Hematopoietic multipotent progenitor cell treated with erythropoietin and hydrocortisone succinate and interleukin-3 and kit ligand, for 6 days (in vitro differentiated cells): Measurements from ENCODE around the gene CYB561D1.

Source experiments
- DNase-seq: peaks from one replicate; pipeline ENCODE4 v3.0.0-alpha.2; 2015

CYB561D1 gene

DNA sequence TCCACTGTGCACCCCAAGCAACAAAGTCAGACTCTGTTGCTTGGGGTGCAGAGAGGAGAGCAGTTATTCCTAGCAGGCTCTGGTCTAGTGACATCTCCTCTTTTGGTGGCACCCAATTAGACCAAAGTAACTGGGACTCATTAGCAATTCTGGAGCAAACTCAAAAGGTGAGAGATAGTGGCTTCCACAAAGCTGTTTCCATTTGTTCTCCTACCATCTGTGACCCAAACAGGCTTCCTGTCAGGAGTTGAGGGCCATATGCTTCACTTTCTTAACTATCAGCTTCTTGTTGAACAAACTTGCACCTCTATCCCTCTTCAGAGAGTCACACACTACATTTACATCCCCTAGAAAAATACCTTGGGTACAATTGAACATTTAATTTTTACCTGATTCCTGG is 11.7 kb upstream of the CYB561D1 start:
- no peak for DNase-seq

GRCh38 chr1:109482791-109483671 is 10.9 kb upstream of the CYB561D1 start:
- DNase-seq, result peak; percentile 22

- peak; percentile 95 for DNase-seq
Measured at GRCh38 chr1:109483672-109484518, 10.0 kb upstream of the CYB561D1 start, which contains the start of gene ATXN7L2. TSS of gene ATXN7L2 (plus strand) at chr1:109483905. CDS start at chr1:109483954, 49 bp downstream.

GRCh38 chr1:109484519-109484975 is 9.3 kb upstream of the CYB561D1 start:
- DNase-seq, result no peak

DNA sequence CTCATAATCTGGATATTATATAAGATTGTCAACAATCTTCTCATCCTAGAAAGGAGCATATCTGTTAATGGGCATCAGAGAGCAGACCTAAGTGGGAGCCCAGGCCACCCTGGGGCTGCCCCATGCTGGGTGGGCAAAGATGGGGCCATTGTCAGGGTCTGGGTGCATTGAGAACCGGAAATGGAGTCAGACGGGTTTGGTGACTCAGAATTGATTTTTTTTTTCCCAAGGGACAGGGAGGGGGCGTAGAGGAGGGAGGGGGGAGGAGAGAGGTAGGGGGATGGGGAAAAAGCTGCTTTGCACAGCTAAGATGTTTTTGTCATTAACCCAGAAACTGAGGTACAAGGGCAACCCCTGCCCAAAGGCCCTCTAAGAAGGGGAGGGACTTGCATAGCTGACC is 8.9 kb upstream of the CYB561D1 start:
- DNase-seq, result no peak

DNA sequence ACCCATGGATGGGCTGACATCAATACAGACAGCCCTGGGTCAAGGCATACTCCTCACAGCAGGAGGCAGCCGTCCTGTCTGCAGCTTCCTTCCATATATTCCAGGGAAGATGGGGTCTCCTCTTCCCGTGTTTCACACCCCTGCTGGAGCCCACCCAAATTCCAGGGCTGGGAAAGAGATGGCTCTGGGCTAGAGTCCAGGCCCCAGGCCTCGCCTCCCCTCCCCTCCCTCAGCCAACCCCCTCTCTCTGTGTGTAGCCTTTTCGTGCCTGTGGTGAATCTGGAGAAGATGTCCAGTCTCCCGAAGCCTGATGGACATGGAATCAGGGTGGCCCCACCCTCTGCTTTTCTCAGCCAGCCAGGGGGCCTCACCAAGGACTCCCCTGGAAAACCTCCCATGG is 6.6 kb upstream of the CYB561D1 start:
- no peak for DNase-seq

GRCh38 chr1:109488201-109488600 is 5.7 kb upstream of the CYB561D1 start:
- no peak for DNase-seq

GRCh38 chr1:109488696-109489095 is 5.2 kb upstream of the CYB561D1 start:
- DNase-seq, result no peak

DNA sequence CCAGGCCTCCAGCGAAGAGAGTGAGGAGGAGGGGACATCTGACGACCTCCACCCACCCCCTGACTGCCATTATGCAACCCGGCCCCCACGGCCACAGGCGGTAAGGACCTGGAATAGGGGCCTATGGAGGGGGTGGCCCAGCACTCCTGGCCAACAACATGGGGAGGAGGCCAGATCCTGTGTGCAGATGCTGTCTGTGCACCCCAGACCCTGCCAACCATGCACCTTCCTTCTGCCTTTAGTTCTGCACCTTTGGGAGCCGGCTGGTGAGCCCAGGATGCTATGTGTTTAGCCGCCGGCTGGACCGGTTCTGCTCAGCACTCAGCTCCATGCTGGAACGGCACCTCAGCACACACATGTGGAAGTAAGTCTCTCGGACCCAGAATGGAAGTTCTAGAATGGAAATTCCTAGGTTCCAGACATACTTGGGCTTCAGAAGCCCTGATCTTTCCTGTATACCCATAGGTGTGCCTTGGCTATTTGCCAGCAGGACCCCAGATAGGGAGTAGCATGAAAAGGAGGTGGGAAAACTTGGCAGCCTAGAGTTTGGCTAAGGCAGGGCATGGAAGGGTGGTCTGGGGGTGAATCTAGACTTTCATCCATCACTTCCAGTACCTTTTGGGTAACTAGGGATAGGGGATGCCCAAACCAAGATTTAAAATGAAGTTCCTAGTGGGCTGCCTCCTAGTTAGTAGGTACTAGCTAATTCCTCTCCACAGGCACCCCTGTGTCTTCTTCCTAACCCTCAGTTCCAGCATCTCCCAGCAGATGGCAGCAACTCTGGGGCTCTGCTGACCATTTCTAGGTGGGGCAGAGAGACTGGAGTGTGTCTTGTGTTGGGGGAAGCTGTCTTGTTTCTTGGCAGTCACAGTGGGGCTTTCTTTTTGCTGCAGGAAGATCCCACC is 3.6 kb upstream of the CYB561D1 start:
- DNase-seq, result peak; percentile 87

DNA sequence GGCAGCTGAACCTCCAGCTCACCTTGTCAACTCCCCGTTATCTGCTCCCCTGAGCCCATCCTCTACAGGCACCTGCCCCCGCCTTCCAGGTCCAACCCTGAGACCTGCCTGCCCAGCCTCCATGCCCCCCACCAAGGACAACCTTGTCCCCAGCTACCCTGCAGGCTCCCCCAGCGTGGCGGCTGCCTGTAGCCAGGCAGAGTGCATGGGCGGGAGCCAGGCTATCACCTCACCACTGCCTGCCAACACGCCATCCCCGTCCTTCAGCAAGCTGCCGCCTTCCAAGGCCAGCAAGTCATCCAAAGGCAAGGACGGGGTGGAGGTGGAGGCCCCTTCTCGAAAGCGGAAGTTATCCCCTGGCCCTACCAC is 3.0 kb upstream of the CYB561D1 start:
- DNase-seq, result no peak

- no peak for DNase-seq
Measured at GRCh38 chr1:109491372-109491771, 2.5 kb upstream of the CYB561D1 start.

DNA sequence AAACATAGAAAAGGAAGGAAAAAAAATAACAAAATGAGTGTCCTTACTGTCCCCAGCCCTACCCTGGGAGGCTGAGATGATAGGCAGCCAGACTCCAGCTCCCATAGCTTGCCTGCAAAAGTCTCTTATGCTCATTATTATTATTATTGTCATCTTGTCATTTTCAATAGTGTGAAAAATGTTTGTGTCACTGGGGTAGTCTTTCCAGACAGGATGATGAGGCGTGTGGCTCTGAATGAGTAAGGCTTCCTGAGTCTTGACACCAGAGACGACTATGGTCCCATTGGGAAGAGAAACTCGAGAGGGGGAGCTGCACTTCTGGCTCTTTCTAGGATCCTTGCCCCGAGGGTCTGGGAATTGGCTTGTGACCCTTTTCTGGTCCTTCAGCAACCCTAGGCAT is 1.1 kb upstream of the CYB561D1 start:
- no peak for DNase-seq

- DNase-seq, result no peak
Measured at GRCh38 chr1:109493227-109493626, 667 bp upstream of the CYB561D1 start.

DNA sequence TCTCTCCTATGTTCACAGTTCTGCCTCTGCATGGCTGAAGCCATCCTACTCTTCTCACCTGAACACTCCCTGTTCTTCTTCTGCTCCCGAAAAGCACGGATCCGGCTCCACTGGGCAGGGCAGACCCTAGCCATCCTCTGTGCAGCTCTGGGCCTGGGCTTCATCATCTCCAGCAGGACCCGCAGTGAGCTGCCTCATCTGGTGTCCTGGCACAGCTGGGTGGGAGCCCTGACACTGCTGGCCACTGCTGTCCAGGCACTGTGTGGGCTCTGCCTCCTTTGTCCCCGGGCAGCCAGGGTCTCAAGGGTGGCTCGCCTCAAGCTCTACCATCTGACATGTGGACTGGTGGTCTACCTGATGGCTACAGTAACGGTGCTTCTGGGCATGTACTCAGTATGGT is 1.8 kb downstream of the CYB561D1 start:
- DNase-seq, result no peak

DNA sequence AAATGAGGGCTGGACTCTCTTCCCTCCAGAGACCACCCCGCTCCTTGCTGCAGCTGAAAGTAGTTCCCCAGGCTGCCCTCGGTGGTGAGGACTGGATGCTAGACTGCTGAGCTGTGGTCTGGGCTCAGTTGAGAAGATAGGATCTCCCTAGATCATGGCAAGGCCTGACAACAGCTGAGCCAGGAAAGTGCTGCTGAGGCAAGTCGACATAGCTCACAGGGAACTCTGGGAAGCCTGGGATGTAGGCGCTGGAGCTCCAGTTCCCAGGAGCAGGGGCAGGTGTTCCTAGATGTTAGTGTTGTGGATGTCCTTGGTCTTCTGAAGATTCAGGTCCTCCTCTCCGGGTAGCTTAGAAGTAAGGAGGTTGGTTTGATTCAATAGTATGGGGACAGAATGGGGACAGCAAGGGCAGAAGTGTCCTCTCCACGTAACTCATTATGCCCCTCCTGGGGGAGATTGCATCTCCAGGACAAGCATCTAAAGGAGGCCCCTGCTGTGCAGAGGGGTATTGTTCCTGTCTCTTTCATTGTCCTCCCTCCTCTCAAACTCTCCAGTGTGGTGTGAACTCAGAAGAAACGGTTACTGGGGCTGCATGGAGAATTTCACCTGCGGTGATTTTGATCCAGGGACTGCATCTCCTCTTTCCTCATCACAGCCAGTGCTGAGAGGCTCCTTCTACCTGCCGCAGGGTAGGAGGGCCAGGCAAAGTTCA is 3.7 kb downstream of the CYB561D1 start:
- no peak for DNase-seq

GRCh38 chr1:109498161-109498801 is 4.4 kb downstream of the CYB561D1 start:
- peak; percentile 34 for DNase-seq

- no peak for DNase-seq
Measured at GRCh38 chr1:109499081-109499480, 5.2 kb downstream of the CYB561D1 start.

DNA sequence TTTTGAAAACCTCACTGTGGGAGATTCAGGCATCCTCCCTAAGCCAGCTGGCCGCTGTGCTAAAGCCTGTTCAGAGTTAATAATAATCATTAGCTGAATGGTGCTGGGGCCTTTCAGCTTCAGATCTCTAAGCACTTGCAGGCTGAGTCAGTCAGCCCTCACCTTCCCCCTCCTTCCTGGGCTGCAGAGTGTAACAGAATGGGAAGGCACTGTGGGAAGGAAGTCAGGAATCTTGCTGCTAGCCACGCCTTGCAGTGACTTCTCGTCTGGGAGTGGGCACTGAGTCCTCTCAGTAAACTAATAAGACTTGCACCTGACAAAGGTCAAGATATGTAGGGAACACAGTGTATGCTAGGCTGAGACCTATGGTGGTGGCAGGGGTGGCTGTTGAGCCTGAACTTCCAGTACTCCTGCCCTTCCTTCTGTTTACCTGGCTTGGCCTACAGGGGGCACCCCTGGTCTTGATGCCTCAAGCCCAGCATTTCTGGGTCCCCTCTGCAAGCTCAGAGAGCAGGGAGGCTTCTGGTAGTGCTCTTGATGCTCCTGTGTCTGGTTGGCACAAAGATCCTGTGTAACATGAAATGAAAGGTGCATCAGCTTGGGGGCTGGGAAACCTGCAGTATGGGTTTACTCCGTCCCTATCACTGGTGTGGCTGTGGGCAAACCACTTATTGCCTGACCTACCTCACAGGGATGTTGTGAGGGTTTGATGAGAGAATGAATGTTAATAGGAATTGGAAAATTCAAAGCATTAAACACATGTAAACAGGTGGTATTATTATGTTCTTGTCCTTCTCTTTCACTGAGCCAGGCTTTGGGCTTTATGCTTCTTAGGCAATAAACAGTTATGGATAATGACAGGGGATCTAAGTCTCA is 6.0 kb downstream of the CYB561D1 start:
- peak; percentile 79 for DNase-seq

GRCh38 chr1:109500941-109501381 is 7.1 kb downstream of the CYB561D1 start:
- DNase-seq, result no peak

- DNase-seq, result peak; percentile 55
Measured at GRCh38 chr1:109501644-109502363, 7.9 kb downstream of the CYB561D1 start.
